Measurements from ENCODE around the gene PTHLH. TPM values are rescaled to one million over a fixed set of nuclear protein-coding genes. Genes with fewer than 3 reads are reported as not detected.

PTHLH gene
- total RNA-seq, 1 donor from 2014 or later: 3.4 TPM

GRCh38 chr12:27937768-27938167 is 34.8 kb downstream of the PTHLH start:
- no peak for DNase-seq (ENCODE audit: low read depth, low spot score)

GRCh38 chr12:27936196-27936595 is 36.3 kb downstream of the PTHLH start:
- DNase-seq (ENCODE audit: low read depth, low spot score): no peak

GRCh38 chr12:27934276-27934675 is 38.3 kb downstream of the PTHLH start:
- DNase-seq (ENCODE audit: low read depth, low spot score): no peak

GRCh38 chr12:27931390-27931789 is 41.1 kb downstream of the PTHLH start:
- no peak for DNase-seq (ENCODE audit: low read depth, low spot score)

GRCh38 chr12:27927347-27927746 is 45.2 kb downstream of the PTHLH start:
- no peak for DNase-seq (ENCODE audit: low read depth, low spot score)

GRCh38 chr12:27924350-27925135 is 48.0 kb downstream of the PTHLH start:
- no peak for DNase-seq (ENCODE audit: low read depth, low spot score)

- peak; percentile 52 for DNase-seq (ENCODE audit: low read depth, low spot score)
Observed at GRCh38 chr12:27922531-27923139, 49.9 kb downstream of the PTHLH start.

GRCh38 chr12:27919671-27920235 is 52.8 kb downstream of the PTHLH start:
- no peak for DNase-seq (ENCODE audit: low read depth, low spot score)

- no peak for DNase-seq (ENCODE audit: low read depth, low spot score)
Observed at GRCh38 chr12:27915536-27915935, 57.0 kb downstream of the PTHLH start.

GRCh38 chr12:27915021-27915420 is 57.5 kb downstream of the PTHLH start:
- DNase-seq (ENCODE audit: low read depth, low spot score): no peak

- DNase-seq (ENCODE audit: low read depth, low spot score): no peak
Observed at GRCh38 chr12:27913999-27914614, 58.4 kb downstream of the PTHLH start.

- no peak for DNase-seq (ENCODE audit: low read depth, low spot score)
Observed at GRCh38 chr12:27911397-27911796, 61.1 kb downstream of the PTHLH start.

Other genes starting within 250 kb of the PTHLH start
- 28.0 and 39.0 TPM in 2 replicates for gene KLHL42, start 192.5 kb downstream of the PTHLH start, total RNA-seq
- gene MANSC4, start 192.5 kb downstream of the PTHLH start, total RNA-seq: not detected in 2 replicates
- 10.0 and 14.2 TPM in 2 replicates for gene CCDC91, start 217.7 kb upstream of the PTHLH start, total RNA-seq

Data from pulmonary artery endothelial cell (primary cell).